Measurements from ENCODE around the gene LCN15. TPM values are rescaled to one million over a fixed set of nuclear protein-coding genes. Genes with fewer than 3 reads are reported as not detected.
"Not testable (repeated sequence)": the region's sequence is repeated elsewhere in the genome, so short reads cannot be mapped to it uniquely, and the experiment has no call there.

The LCN15 gene
- total and polyA plus RNA-seq, 2 of the 13 experiments (the other 11 are each of a cell fraction or from before 2014, with no cell fraction given) = 1.3 to 53.7 TPM

GRCh38 chr9:136787690-136788400 lies 23.5 kb upstream of the LCN15 start (continued):
- peak; percentile 43; the same call in 1 of the 2 replicates for TF ChIP-seq ZNF574 (CRISPR knock-in tag; IDR thresholded peaks at IDR 0.05)
- peak; percentile 47; the same call in 1 of the 2 replicates for TF ChIP-seq ATF1 (CRISPR knock-in tag; IDR thresholded peaks at IDR 0.05)
- peak; percentile 47 for TF ChIP-seq ZNF781 (CRISPR knock-in tag; IDR thresholded peaks at IDR 0.05; ENCODE audit: borderline replicate concordance, not compliant biosample characterization)
- peak; percentile 49; the same call in 1 of the 2 replicates for TF ChIP-seq ZNF788 (CRISPR knock-in tag; IDR thresholded peaks at IDR 0.05; ENCODE audit: borderline replicate concordance)
- peak; percentile 87 for TF ChIP-seq RAD21 (CRISPR knock-in tag; IDR thresholded peaks at IDR 0.05)
- TF ChIP-seq, protein P1, sequence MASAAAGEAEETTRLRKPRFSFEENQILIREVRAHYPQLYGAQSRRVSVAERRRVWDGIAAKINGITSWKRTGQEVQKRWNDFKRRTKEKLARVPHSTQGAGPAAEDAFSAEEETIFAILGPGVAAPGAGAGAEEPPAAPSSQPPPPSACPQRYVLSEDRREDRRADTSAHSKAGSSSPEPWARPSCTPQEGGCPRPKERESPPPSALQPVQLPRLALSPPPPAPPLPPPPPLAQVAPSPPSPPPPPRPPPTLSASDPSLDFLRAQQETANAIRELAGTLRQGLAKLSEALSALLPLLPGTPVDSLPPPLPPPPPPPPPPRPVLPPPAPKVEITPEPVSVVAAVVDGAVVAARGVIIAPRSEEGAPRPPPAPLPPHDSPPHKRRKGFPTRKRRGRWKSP (CRISPR knock-in tag; IDR thresholded peaks at IDR 0.05) = 0 out of 2 replicates have a peak, but pooled peaks have one; percentile 72

DNA sequence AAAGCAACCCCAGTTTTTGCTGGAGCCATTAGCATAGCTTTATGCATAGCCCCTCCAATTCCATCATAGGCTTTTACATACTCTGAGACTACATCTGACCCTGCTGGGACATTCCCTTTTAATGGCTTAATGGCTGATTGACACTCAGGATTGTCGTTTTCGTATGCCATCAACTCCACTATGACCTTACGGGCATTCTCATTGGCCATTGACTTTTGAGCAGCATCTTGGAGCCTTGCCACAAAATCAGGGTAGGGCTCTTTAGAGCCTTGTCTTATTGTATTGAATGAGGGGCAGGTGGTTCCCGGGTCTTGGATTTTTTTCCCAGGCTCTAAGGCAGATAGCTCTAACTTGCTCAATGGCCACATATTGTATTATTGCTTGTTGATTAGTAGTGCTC lies 22.7 kb upstream of the LCN15 start:
- H3K4me2 ChIP-seq (ENCODE audit: low read depth, low read length) = peak overlapping the region; percentile 91; the same call in 1 of the 2 replicates
- peak overlapping the region; percentile 64 for H3K27ac ChIP-seq (ENCODE audit: extremely low read length, insufficient read depth, low read length)
- intact Hi-C loops (cut with micrococcal nuclease; ENCODE audit: unreplicated experiment) = loop anchor here (1.0 to 10.0 kb wide), 4 partner anchors 60 to 248 kb away; partner anchors contain the start of genes PHPT1 and TRAF2
- DNase-seq (ENCODE audit: low spot score); H3K9me3 ChIP-seq (ENCODE audit: low read length); BruUV-seq (replicated peaks); H3K36me3 ChIP-seq (replicated peaks in 1 of 2; ENCODE audit: control insufficient read depth in 1 of 2, insufficient read depth in 2 of 2, low read length in 2 of 2); ATAC-seq; H4K20me1 ChIP-seq (ENCODE audit: insufficient read depth, low read length); POLR2A ChIA-PET; H3K4me3 ChIP-seq (replicated peaks in 1 of 3; ENCODE audit: insufficient read depth in 1 of 3, low read depth in 2 of 3, low read length in 3 of 3); H3K9ac ChIP-seq (ENCODE audit: insufficient read depth, low read depth, low read length); in situ Hi-C loops (cut with HindIII; ENCODE audit: extremely low pct_ligation_motif_present, low pct_unique_long_range_greater_than_20kb); FAIRE-seq; H2AFZ ChIP-seq (ENCODE audit: low read length); H3K79me2 ChIP-seq (ENCODE audit: insufficient read depth, low read length); H3K27me3 ChIP-seq (ENCODE audit: control insufficient read depth in 1 of 2, insufficient read depth in 2 of 2, low read length in 2 of 2): not testable (repeated sequence)
- 73% methylated on average over 4 of the region's 4 CpGs for WGBS (ENCODE audit: low lambda C conversion rate)
- CTCF ChIA-PET (ENCODE audit: low intra/inter-chr PET ratio, low total read pairs) = interaction anchor here (1.6 kb wide), 1 partner anchor 248 kb away, joined by 10 read pairs; no protein-coding TSS in a partner anchor
- H3K4me1 ChIP-seq (ENCODE audit: insufficient read depth, low read length) = peaks cover 75% of the 10 kb centered on the region
